WTC11 (cell line): ENCODE results near the gene DNASE1L2. TPM values are rescaled to one million over a fixed set of nuclear protein-coding genes. Genes with fewer than 3 reads are reported as not detected.

Experiments
- ATAC-seq: fragments of 200-7000 bp; cut with Tn5 transposase; 2 replicates; pipeline ENCODE4 v1.10.0; 2021; ENCODE audit warnings: mild to moderate bottlenecking, moderate library complexity
- CTCF ChIA-PET: fragments of 300-600 bp; sonication (Branson Sonifier 250); formaldehyde crosslinking; loops from one replicate; lab custom pipeline; 2021; ENCODE audit warnings: antibody characterized with exemption; lab: Charles Lee
- POLR2A ChIA-PET: fragments of 350-600 bp; sonication (Branson Sonifier 250); formaldehyde crosslinking; loops from one replicate; lab custom pipeline; 2021; ENCODE audit warnings: antibody characterized with exemption; lab: Charles Lee
- DNase-seq: peaks from one replicate; pipeline ENCODE4 v3.0.0; 2021; ENCODE audit warnings: low spot score
- H3K27ac Mint-ChIP-seq: 2 replicates; pipeline ENCODE4 v1.8.0; 2021; ENCODE audit warnings: mixed read lengths
- H3K27me3 Mint-ChIP-seq: 2 replicates; pipeline ENCODE4 v1.8.0; 2021; ENCODE audit warnings: low read depth, mild to moderate bottlenecking, moderate library complexity, mixed read lengths
- H3K36me3 Mint-ChIP-seq: 2 replicates; pipeline ENCODE4 v1.8.0; 2021; ENCODE audit warnings: mixed read lengths
- H3K4me1 Mint-ChIP-seq: 2 replicates; pipeline ENCODE4 v1.8.0; 2022; ENCODE audit warnings: mixed read lengths
- H3K4me3 Mint-ChIP-seq: 2 replicates; pipeline ENCODE4 v1.8.0; 2021; ENCODE audit warnings: mild to moderate bottlenecking, moderate library complexity, mixed read lengths
- H3K9me3 Mint-ChIP-seq: 2 replicates; pipeline ENCODE4 v1.8.0; 2021; ENCODE audit warnings: mixed read lengths
- FOXP1 ChIP-seq: sonication (generic); formaldehyde crosslinking; IDR thresholded peaks from 2 replicates; pipeline ENCODE4 v1.8.0; 2022; ENCODE audit warnings: missing genetic modification reagents, mild to moderate bottlenecking, moderate library complexity, borderline replicate concordance
- HMGXB4 ChIP-seq: sonication (generic); formaldehyde crosslinking; IDR thresholded peaks from 2 replicates; pipeline ENCODE4 v1.8.1; 2023; ENCODE audit warnings: mild to moderate bottlenecking, moderate library complexity, missing genetic modification reagents
- IRF1 ChIP-seq: sonication (generic); formaldehyde crosslinking; IDR thresholded peaks from 2 replicates; pipeline ENCODE4 v1.8.0; 2023; ENCODE audit warnings: missing genetic modification reagents
- IRF2 ChIP-seq: sonication (generic); formaldehyde crosslinking; IDR thresholded peaks from 2 replicates; pipeline ENCODE4 v1.8.0; 2022; ENCODE audit warnings: low read depth, missing genetic modification reagents, borderline replicate concordance
- JUN ChIP-seq: sonication (generic); formaldehyde crosslinking; IDR thresholded peaks from 2 replicates; pipeline ENCODE4 v1.8.0; 2023; ENCODE audit warnings: mild to moderate bottlenecking, missing genetic modification reagents
- OVOL2 ChIP-seq: fragments of 250-450 bp; sonication (Bioruptor Pico); IDR thresholded peaks from 2 replicates; pipeline ENCODE4 v1.9.0; 2021; ENCODE audit warnings: mild to moderate bottlenecking, borderline replicate concordance
- SMAD4 ChIP-seq: sonication (generic); formaldehyde crosslinking; IDR thresholded peaks from 2 replicates; pipeline ENCODE4 v1.8.0; 2022; ENCODE audit warnings: mild to moderate bottlenecking, missing genetic modification reagents
- SP1 ChIP-seq: sonication (generic); formaldehyde crosslinking; conservative IDR thresholded peaks from 2 replicates; pipeline ENCODE4 v1.8.1; 2022; ENCODE audit warnings: missing genetic modification reagents
- TEAD4 ChIP-seq: sonication (generic); formaldehyde crosslinking; IDR thresholded peaks from 2 replicates; pipeline ENCODE4 v1.8.0; 2022; ENCODE audit warnings: mild to moderate bottlenecking, missing genetic modification reagents
- ZBTB21 ChIP-seq: sonication (generic); formaldehyde crosslinking; IDR thresholded peaks from 2 replicates; pipeline ENCODE4 v1.8.1; 2023; ENCODE audit warnings: mild to moderate bottlenecking, missing genetic modification reagents, borderline replicate concordance
- ZNF219 ChIP-seq: sonication (generic); formaldehyde crosslinking; IDR thresholded peaks from 2 replicates; pipeline ENCODE4 v1.8.0; 2023; ENCODE audit warnings: missing genetic modification reagents, mild to moderate bottlenecking, borderline replicate concordance
- ZNF263 ChIP-seq: sonication (generic); formaldehyde crosslinking; IDR thresholded peaks from 2 replicates; pipeline ENCODE4 v1.8.1; 2022; ENCODE audit warnings: low read depth, mild to moderate bottlenecking, moderate library complexity, missing genetic modification reagents
- ZNF423 ChIP-seq: fragments of 250-450 bp; sonication (Bioruptor Pico); IDR thresholded peaks from 2 replicates; pipeline ENCODE4 v2.1.2; 2022; ENCODE audit warnings: mild to moderate bottlenecking, moderate library complexity
- ZNF425 ChIP-seq: fragments of 250-450 bp; sonication (Bioruptor Pico); conservative IDR thresholded peaks from 2 replicates; pipeline ENCODE4 v1.9.0; 2021; ENCODE audit warnings: mild to moderate bottlenecking
- ZNF512 ChIP-seq: sonication (generic); formaldehyde crosslinking; IDR thresholded peaks from 2 replicates; pipeline ENCODE4 v1.8.1; 2022; ENCODE audit warnings: missing genetic modification reagents, borderline replicate concordance
- ZNF671 ChIP-seq: fragments of 250-450 bp; sonication (Bioruptor Pico); IDR thresholded peaks from 2 replicates; pipeline ENCODE4 v1.8.0; 2021; ENCODE audit warnings: mild to moderate bottlenecking
- total RNA-seq: library from RNA; stranded (reverse); gene quantifications from 3 replicates; pipeline ENCODE4 v1.2.3, GENCODE V29; 2021
- TF ChIP-seq, protein P1 (sequence below): sonication (generic); formaldehyde crosslinking; IDR thresholded peaks from 2 replicates; pipeline ENCODE4 v1.8.0; 2023; ENCODE audit warnings: mild to moderate bottlenecking, missing genetic modification reagents
- TF ChIP-seq, protein P2 (sequence below): sonication (generic); formaldehyde crosslinking; IDR thresholded peaks from 2 replicates; pipeline ENCODE4 v1.8.1; 2023; ENCODE audit warnings: mild to moderate bottlenecking, missing genetic modification reagents, borderline replicate concordance

Gene DNASE1L2
- total RNA-seq, 1 experiment from 2014 or later = 0.66 TPM

GRCh38 chr16:2214719-2214968, 21.6 kb upstream of the DNASE1L2 start, which contains the start of gene PGP (continued):
- TF ChIP-seq ZNF512 (CRISPR knock-in tag) = no peak
- TF ChIP-seq HMGXB4 = no peak
- TF ChIP-seq ZNF671 (CRISPR knock-in tag) = peak; percentile 89; the same call in 1 of the 2 replicates
- no peak for TF ChIP-seq JUN
- no peak for TF ChIP-seq ZNF219 (CRISPR knock-in tag)
- no peak for TF ChIP-seq OVOL2 (CRISPR knock-in tag)
- TF ChIP-seq ZBTB21 (CRISPR knock-in tag) = no peak
- TF ChIP-seq ZNF263 = no peak
- no peak for TF ChIP-seq TEAD4 (CRISPR knock-in tag)
- TF ChIP-seq ZNF425 (CRISPR knock-in tag) = no peak
- TF ChIP-seq ZNF423 (CRISPR knock-in tag) = 0 out of 2 replicates have a peak, but pooled peaks have one; percentile 52

DNA sequence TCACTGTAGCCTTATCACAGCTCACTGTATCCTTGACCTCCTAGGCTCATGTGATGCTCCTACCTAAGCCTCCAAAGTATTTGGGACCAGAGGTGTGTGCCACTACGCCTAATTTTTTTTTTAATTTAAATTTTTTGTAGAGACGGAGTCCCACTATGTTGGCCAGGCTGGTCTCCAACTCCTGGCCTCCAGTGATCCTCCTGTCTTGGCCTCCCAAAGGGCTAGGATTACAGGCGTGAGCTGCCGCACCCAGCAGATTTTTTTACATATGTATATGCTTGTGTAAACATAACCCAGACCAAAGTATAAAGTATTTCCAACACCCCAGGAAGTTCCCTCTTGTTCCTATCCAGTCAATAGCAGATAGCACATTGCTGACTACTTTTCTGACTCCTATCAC, 19.9 kb upstream of the DNASE1L2 start:
- TF ChIP-seq, protein P1, sequence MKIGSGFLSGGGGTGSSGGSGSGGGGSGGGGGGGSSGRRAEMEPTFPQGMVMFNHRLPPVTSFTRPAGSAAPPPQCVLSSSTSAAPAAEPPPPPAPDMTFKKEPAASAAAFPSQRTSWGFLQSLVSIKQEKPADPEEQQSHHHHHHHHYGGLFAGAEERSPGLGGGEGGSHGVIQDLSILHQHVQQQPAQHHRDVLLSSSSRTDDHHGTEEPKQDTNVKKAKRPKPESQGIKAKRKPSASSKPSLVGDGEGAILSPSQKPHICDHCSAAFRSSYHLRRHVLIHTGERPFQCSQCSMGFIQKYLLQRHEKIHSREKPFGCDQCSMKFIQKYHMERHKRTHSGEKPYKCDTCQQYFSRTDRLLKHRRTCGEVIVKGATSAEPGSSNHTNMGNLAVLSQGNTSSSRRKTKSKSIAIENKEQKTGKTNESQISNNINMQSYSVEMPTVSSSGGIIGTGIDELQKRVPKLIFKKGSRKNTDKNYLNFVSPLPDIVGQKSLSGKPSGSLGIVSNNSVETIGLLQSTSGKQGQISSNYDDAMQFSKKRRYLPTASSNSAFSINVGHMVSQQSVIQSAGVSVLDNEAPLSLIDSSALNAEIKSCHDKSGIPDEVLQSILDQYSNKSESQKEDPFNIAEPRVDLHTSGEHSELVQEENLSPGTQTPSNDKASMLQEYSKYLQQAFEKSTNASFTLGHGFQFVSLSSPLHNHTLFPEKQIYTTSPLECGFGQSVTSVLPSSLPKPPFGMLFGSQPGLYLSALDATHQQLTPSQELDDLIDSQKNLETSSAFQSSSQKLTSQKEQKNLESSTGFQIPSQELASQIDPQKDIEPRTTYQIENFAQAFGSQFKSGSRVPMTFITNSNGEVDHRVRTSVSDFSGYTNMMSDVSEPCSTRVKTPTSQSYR = no peak
- TF ChIP-seq SP1 (CRISPR knock-in tag) (no peak), IRF1 (CRISPR knock-in tag) (no peak), SMAD4 (CRISPR knock-in tag) (no peak), ZBTB21 (CRISPR knock-in tag) (no peak), IRF2 (CRISPR knock-in tag) (no peak), FOXP1 (no peak)
- TF ChIP-seq, protein P2, sequence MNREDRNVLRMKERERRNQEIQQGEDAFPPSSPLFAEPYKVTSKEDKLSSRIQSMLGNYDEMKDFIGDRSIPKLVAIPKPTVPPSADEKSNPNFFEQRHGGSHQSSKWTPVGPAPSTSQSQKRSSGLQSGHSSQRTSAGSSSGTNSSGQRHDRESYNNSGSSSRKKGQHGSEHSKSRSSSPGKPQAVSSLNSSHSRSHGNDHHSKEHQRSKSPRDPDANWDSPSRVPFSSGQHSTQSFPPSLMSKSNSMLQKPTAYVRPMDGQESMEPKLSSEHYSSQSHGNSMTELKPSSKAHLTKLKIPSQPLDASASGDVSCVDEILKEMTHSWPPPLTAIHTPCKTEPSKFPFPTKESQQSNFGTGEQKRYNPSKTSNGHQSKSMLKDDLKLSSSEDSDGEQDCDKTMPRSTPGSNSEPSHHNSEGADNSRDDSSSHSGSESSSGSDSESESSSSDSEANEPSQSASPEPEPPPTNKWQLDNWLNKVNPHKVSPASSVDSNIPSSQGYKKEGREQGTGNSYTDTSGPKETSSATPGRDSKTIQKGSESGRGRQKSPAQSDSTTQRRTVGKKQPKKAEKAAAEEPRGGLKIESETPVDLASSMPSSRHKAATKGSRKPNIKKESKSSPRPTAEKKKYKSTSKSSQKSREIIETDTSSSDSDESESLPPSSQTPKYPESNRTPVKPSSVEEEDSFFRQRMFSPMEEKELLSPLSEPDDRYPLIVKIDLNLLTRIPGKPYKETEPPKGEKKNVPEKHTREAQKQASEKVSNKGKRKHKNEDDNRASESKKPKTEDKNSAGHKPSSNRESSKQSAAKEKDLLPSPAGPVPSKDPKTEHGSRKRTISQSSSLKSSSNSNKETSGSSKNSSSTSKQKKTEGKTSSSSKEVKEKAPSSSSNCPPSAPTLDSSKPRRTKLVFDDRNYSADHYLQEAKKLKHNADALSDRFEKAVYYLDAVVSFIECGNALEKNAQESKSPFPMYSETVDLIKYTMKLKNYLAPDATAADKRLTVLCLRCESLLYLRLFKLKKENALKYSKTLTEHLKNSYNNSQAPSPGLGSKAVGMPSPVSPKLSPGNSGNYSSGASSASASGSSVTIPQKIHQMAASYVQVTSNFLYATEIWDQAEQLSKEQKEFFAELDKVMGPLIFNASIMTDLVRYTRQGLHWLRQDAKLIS (CRISPR knock-in tag) = no peak
- DNase-seq = no peak
- CTCF ChIA-PET = interaction anchor here (2.8 kb wide), 1 partner anchor 21 kb away, joined by 30 read pairs; the partner anchor contains the start of gene CASKIN1
- Mint-ChIP-seq H3K4me1 (peaks cover 19% of the 10 kb centered on the region), H3K4me3 (peak overlapping the region; percentile 83), H3K27ac (no peak overlapping the region), H3K36me3 (peaks cover 11% of the 10 kb centered on the region), H3K9me3 (no peaks in the 10 kb centered on the region), H3K27me3 (no peaks in the 10 kb centered on the region)
- POLR2A ChIA-PET = interaction anchor here (1.4 kb wide), 1 partner anchor 35 kb away, joined by 3 read pairs; the partner anchor contains the start of gene ECI1
- no peak for ATAC-seq
